ENCODE data around the gene CSMD2.
A peak's percentile ranks its signal among the peaks of the same experiment; 100 is the strongest.

Gene CSMD2

DNA sequence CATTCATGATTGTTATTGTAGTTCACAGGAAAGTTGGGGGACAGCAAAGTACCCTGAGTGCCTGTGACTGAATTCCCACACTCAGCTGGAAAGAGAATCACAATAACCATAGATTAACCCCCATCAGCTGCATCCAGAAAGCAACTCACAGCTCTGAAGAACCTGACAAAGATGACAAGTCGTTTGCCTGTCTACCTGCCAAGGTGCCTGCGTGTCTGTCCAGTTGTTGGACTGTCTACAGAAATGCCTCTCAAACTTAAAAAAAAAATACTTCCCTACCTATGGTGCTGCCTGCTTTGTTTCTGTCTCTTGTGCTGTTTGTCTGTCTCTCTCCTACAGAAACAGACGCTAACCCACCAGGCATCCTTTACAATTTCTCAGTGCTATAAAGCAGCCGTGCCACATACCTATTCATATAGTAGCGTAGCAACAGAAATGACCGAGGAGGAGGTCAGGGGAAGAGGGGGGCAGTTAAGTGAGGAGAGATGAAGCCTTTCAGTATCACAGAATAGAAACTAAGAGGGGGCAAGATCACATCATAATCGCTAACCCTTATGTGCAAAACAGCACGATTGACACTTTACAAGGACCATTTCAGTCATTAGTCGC is 455.8 kb downstream of the CSMD2 start:
- no peak for DNase-seq

DNA sequence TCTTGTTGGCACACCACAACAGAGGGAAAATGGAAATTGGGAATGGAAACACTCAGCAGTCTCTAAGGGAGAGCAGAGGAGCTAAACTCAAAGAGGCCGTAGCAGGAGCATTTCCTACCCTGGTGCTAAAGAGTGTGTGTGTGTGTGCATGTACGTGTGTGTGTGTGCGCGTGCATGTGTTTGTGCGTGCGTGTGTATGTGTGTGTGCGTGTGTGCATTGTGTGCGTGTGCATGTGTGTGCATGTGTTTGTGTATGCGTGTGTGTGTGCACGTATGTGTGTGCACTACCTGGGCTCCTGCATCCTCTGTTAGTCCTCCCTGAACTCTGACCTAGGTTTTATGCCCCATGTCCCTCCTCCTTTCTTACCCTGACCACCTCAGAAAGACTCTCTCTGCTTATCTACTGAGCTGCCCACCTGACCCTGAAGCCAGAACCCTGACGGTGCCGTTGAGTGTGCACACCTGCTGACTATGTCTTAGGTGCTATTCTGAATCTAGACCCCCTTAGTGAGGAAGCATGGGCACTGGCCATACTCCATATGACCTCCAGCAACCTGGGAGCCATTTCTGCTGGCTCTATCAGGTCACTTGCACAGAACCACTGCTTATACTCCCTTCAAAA is 458.3 kb downstream of the CSMD2 start:
- no peak for DNase-seq

- no peak for DNase-seq
Observed at GRCh38 chr1:33703464-33703863, 461.6 kb downstream of the CSMD2 start.

DNA sequence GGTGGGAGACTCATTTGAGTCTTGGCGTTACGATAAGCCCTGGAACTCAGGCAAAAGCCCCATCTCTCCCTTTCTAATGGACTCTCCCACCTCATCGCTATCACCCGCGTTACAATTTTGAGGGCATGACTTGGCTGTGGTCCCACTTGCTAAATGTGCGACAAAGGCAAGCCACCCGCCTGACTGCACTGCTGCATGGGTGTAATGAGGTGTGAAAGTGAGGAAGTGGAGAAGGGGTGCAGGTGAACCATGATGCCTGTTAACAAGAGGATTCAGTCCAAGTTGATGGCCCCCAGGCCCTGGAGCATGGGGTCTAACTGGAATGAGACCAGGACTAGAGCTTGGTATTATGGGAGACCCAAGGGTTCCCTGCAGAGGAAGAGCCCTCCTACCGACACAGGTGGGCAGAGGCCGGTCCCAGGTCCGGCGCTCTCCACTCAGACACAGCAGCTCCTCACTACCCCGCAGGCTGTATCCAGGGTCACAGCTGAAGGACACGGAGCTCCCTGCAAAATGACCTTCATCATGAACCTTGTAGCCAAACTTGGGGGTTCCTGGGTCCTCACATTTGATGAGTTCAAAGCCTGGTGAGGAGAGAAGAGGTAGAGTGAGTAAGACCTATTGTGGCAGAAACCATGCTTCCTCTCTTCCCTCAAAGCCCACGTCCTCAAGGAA is 466.5 kb downstream of the CSMD2 start:
- DNase-seq: peak; percentile 31

DNA sequence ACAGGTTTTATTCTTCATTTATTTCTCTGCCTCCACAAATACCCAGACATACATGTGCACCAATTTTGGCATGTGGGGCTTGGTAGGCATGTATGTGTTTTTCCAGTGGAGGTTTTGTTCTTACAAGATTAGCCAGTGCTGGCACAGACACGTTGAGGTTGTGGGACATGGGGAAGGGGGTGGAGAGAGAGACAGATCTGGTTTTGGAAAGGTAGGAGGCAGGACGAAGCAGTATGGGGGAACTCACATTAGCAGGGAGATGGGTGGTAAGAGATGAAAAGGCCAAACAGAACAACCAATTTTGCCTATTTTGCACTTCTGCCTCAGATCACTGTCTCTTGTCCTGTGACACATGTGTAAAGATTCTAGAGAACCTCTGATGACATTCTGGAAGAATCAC is 467.2 kb downstream of the CSMD2 start:
- no peak for DNase-seq

GRCh38 chr1:33696962-33697361 is 468.1 kb downstream of the CSMD2 start:
- no peak for DNase-seq

- no peak for DNase-seq
Observed at GRCh38 chr1:33696311-33696710, 468.7 kb downstream of the CSMD2 start.

- no peak for DNase-seq
Observed at GRCh38 chr1:33692206-33693188, 472.5 kb downstream of the CSMD2 start.

DNA sequence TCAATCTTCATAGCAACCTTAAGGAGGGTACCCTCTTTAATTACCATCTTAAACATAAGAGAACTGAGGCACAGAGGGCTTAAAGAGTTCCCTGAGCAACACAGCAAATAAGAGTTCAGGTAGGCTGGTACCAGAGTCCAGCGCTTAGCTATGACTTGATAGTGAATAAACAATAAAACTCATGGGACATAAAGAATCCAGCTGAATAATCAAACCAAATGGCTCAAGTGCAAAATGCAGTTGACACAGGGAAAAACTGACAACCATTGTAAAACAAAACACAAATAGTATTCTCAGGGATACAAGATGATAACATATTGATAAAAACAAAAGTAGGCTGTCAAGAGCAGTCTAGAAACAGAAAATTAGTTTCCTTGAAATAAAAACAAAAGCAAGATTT is 478.0 kb downstream of the CSMD2 start:
- peak; percentile 10 for DNase-seq

DNA sequence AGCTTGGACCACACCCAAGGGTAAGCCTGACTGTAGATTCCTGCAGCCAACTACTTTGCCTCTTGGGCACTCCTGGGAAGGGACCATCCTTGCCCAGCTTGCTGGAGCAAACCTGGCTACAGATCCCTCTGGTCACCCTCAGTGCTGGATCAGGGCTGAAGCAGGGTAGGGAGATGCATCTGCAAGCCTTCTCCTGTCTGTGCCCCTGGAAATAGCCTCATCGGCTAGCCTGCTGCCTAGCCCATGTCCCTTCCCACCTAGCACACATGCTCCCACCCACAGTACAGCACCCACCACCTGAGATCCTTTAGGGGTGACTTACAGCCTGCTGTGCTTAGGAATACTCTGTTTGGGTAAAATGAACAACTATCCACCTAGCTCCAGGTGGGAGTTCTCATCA is 478.5 kb downstream of the CSMD2 start:
- DNase-seq: no peak

- no peak for DNase-seq
Observed at GRCh38 chr1:33685256-33685655, 479.8 kb downstream of the CSMD2 start.

GRCh38 chr1:33684396-33685179 is 480.4 kb downstream of the CSMD2 start:
- DNase-seq: peak; percentile 44

DNA sequence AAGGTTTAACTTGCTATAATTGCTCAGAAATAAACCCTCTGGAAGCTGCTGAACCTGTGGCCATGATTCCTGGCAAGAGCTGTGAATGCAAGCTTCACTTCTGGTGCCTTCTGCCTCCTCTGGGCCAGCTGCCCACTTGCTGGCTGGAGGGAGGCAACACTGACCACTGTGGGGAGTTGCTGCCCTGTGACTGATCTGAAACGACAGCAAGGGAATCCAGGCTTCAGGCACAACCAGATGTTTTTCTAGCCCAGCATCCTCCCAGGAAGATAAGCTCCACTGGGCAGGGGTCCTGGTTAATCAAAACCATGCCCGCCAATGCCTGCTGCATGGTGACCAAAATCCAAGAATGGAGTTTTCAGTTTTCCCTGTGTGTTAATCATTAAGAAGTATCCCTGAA is 481.1 kb downstream of the CSMD2 start:
- DNase-seq: no peak

GRCh38 chr1:33682371-33682770 is 482.7 kb downstream of the CSMD2 start:
- no peak for DNase-seq

DNA sequence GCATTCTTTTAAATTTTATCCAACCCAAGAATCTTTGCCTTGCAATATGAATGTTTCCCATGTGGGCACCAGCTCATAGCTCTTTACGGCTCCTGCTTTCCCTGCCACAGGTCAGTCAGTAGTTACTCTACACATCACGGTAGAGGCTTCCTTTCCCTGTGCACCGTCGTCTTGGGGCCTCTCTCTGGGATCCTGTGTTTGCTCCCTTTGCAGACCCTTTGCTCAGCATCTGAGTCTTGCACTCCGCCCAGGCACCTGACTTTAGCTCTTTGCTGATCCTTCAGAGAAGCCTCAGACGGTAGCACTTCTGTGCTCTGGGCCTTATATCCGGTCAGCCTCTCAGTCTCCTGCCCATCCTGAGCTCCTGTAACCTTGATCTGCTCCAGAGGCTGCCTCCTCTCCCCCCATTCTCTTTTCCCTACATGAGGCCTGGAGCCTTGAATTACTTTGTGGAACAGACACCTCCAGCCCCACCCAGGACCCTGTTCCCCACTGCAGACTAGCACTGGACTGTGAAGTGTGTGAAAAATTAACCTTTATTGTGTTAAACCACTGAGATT is 484.7 kb downstream of the CSMD2 start:
- DNase-seq: no peak

- no peak for DNase-seq
Observed at GRCh38 chr1:33670567-33670966, 494.5 kb downstream of the CSMD2 start.

DNA sequence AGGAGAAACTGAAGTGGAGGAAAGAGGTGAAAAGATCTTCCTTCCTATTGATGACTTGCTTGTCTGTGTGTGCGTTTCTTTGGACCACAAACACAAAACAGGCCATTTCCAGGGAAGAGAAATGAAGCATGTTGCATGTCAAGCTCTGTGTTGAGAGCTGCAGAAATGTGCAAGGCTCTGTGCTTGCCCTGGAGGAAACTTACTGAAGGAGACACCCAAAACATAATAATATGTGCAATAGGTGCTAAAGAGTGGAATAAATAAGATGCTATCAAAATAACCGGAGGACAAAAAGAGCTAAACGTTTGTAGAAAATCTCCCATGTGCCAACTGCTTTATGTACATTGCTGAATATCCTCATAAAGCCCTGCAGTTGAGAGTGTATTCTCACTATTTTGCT is 496.3 kb downstream of the CSMD2 start:
- no peak for DNase-seq

- DNase-seq: no peak
Observed at GRCh38 chr1:33667386-33668282, 497.4 kb downstream of the CSMD2 start.

DNA sequence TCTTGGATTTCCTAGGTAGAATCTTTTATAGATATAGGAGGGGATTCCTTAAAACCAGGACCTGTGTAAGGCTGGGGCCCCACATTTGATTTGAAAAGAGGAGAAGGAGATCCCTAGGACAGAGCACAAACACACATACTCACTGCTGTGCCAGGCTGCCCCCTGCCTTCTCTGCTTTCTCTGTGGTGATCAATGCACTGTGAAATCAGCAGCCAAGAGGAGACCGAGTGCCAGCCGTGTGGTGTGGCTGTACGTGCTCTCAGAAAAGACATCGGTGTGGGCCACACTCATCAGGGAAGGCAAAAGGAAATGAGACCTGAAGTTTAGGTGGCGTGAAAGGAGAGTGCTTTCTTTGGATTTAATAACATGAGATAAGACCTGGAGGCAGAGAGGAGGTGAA is 498.4 kb downstream of the CSMD2 start:
- DNase-seq: no peak

DNA sequence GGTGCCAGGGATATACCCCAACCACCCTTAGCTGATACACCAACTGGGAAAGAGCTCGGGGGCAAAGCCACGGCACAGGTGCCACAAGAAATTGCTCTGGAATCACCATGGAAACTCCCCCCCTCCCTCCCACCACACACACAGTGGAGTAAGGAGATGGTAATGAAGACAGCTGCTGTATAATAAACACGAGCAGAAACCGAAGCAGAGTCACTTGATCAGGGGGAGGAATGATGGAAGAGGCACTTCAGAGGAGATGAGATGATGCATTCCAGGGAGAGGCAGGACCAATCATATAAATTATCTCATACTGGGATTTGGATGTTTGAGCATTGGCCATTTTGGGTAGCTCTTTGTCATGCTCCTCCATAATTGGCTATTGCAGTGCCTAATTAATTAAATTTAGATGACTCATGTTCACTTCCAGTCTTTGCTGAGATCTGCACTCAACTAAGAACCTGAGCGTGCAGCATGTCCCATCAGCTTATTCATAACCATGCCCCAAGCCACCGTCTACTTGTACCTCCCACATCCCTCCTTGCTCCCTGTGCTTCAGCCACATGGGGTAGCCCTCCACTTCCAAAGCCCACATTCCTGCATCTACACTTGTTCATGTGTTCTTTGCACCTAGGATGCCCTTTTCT is 503.1 kb downstream of the CSMD2 start:
- no peak for DNase-seq

DNA sequence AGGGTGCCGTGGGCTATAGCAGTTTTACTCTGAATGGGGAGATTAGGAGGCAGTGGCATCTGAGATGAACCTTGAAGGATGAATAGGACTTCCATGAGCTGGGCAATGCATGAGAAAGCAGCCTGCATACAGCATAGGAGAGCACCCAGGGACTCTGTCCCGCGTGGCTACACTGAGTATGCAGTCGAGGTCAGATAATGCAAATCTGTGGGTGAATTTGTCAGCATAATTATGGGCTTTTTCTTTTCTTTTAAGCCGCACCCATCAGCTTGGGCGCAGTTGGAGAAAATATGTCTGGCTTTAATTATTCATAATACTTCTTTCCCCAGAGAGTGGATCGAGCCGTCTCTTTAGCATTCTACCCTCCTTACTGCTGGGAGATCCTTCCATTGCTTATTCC is 504.1 kb downstream of the CSMD2 start:
- no peak for DNase-seq

Data from NCI-H345 (cell line).